Spleen (tissue), 7 donors: ENCODE measurements around the gene EHMT2.

ENCODE experiments used
- POLR2AphosphoS5 ChIP-seq, 3 donors: sonication (generic); formaldehyde crosslinking; IDR thresholded peaks; one replicate each; pipeline ENCODE4 v1.5.1; 2017; ENCODE audit warnings: antibody characterized with exemption in 3 of 3
- TF ChIP-seq, protein P1 (sequence below), 11 experiments: fragments of 200-600 bp in 7 of 11; fragments of 450-650 bp in 4 of 11; sonication (generic) in 4 of 11; IDR thresholded peaks in 8 of 11; conservative IDR thresholded peaks in 3 of 11; 1 replicate in 7 of 11; 2 replicates in 4 of 11; pipeline versions ENCODE4 v1.4.0 to v1.8.0; 2016 to 2021; ENCODE audit warnings: antibody characterized with exemption in 11 of 11, inconsistent platforms in 4 of 11, mild to moderate bottlenecking in 1 of 11
- donor health status: DM: no; HTN: no; CAD: no; lungs with moderate emphysema.
- donor health status: DM: no; HTN: no; CAD: no.
- donor health status: DM: no; HTN: no; CAD: no.

DNA sequence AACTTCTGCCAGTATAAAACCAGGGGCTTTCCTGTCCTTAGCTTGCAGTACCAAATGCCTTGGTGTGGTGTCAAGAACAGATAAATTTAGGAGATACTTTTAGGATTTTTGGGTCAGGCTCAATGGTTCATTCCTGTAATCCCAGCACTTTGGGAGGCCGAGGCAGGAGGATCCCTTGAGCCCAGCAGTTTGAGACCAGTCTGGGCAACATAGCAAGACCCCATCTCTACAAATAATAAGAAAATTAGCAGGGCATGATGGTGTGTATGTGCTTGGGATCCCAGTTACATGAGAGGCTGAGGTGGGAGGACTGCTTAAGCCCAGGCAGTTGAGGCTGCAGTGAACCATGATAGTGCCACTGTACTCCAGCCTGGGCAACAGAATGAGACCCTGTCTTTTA, 7.5 kb upstream of the EHMT2 start:
- TF ChIP-seq, protein P1, sequence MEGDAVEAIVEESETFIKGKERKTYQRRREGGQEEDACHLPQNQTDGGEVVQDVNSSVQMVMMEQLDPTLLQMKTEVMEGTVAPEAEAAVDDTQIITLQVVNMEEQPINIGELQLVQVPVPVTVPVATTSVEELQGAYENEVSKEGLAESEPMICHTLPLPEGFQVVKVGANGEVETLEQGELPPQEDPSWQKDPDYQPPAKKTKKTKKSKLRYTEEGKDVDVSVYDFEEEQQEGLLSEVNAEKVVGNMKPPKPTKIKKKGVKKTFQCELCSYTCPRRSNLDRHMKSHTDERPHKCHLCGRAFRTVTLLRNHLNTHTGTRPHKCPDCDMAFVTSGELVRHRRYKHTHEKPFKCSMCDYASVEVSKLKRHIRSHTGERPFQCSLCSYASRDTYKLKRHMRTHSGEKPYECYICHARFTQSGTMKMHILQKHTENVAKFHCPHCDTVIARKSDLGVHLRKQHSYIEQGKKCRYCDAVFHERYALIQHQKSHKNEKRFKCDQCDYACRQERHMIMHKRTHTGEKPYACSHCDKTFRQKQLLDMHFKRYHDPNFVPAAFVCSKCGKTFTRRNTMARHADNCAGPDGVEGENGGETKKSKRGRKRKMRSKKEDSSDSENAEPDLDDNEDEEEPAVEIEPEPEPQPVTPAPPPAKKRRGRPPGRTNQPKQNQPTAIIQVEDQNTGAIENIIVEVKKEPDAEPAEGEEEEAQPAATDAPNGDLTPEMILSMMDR (IDR thresholded peaks at IDR 0.05 in 8 of 11, conservative IDR thresholded peaks at IDR 0.05 in 3 of 11): no peak
- TF ChIP-seq POLR2AphosphoS5 (IDR thresholded peaks at IDR 0.05): no peak
